GM21619 (cell line): ENCODE data around the gene CENPQ.

Experiments used
- ATAC-seq: cut with Tn5 transposase; IDR thresholded peaks from one replicate; pipeline ENCODE4 v1.9.1; 2021; ENCODE audit not compliant: unreplicated experiment

CENPQ gene

DNA sequence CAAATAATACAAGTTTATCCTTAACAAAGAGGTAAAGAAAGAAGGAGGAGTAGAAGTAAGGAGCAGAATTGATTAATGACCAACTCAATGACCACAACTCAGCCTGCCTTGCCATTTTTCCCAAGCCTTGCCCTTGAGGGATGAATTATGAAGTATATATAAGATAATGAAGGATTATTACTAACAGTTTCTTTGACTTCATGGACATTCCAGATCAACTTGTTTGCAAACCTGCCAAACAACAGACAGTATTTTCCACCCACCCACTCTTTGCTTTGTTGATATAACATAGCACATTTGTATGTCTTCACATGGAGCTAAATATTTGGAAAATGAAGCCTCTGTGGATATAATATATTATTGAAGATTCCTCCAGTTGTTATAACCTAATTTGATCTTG, 77.4 kb downstream of the CENPQ start:
- ATAC-seq, result no peak

GRCh38 chr6:49541210-49541724, 78.1 kb downstream of the CENPQ start:
- no peak for ATAC-seq

DNA sequence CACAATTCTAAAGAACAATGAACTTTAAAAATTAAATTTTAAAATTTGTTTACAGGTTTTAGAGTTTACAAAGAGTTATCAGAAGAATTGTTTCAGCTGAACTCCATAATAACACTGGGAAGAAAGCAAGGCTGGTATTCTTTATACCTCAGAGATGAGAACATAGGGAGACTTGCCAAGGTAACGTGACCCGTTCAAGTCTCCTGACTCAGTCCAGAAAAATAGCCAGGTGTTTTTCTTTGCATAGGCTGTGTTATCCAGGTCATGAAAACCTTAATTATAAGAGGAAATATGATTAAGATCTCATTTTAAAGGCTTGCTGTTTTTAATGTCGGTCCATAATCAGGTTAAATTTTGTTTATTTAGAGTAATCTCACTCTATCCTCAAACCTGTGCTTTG, 78.8 kb downstream of the CENPQ start:
- no peak for ATAC-seq
